ACHN (cell line): ENCODE data around the gene SLIT2.
A peak's percentile ranks its signal among the peaks of the same experiment; 100 is the strongest.

Source experiments
- DNase-seq: peaks from one replicate; pipeline ENCODE4 v3.0.0-alpha.2; 2015
- in situ Hi-C: cut with HindIII; loops from 2 replicates; pipeline ENCODE4 v1.10.0; 2017; ENCODE audit warnings: low sequenced_read_pairs, low pct_ligation_motif_present, low pct_unique_long_range_greater_than_20kb

The SLIT2 gene

DNA sequence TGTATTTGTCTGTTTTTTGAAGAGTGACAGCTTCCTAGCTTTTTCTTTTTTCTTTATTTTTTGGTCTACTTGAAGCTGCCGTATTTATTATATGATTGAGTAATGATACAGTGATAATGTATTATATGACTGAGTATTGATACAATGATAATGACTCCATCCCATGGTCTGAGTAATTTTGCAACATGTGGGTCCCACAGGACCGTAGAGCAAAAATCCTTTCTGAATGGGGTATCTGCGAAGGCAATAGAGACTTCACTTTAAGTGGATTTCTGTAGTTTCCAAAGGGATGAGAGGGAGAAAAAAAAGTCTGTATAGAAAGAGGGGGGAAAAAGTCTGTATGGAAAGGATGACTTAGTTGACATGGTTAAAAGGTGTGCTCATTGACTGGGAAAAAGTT is 41.0 kb downstream of the SLIT2 start:
- in situ Hi-C loops, result no loop called here

DNA sequence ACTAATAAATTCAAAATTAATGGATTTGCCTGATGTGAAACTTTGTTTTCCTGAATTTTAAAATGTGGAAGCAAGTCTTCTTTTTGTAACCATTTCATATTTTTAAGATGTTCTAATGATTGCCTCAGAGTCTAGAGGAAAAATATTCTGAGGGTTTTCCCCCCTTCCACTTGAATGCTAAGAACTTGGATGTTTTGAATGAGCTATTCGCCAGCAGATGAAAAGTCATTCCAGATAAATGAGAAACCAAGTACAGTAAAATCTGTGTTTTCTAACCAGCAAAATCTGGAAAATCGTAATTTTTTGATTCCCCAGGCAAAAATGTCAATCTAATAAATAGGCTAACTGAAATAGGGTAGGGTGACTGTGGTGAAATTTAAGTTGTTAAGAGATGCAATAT is 45.6 kb downstream of the SLIT2 start:
- no peak for DNase-seq
- in situ Hi-C loops, result no loop called here

More for the DNA sequence above, 41.0 kb downstream of the SLIT2 start:
- no peak for DNase-seq

DNA sequence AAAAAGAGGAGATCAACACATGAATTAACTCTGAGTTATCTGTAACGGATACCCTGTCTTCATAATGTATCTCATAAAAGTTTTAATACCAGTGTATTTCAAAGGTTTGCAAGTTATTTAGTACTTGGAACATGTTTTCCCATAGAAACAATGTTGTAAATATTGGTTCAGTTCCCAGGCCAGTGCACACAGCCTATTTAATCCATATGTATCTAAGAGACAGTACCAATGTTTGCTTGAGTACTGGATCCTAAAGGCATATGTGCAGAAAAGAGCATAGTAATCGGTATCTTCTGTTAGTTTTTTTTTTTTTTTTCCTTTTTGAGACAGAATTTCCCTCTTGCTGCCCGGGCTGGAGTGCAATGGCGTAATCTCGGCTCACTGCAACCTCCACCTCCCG is 46.1 kb downstream of the SLIT2 start:
- no peak for DNase-seq
- in situ Hi-C loops, result no loop called here

DNA sequence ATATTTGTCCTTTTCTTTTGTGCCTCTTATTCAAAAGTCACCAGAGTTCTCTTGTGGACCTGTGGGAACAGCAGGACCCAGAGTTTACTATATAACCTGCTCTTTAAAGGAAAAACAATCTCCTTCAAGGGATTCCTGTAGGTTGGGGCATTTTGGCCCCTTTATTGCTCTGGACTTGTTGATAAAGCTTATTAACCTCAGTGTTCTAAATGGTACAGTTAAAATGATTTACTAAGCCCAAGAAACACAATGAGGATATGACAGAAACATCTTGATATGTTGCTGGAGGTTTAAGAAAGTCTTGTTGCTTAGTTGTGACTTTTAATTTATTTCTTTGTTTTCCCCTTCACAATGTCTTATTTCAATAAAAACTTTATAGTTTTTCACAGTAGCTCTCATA is 46.8 kb downstream of the SLIT2 start:
- in situ Hi-C loops, result no loop called here
- no peak for DNase-seq

DNA sequence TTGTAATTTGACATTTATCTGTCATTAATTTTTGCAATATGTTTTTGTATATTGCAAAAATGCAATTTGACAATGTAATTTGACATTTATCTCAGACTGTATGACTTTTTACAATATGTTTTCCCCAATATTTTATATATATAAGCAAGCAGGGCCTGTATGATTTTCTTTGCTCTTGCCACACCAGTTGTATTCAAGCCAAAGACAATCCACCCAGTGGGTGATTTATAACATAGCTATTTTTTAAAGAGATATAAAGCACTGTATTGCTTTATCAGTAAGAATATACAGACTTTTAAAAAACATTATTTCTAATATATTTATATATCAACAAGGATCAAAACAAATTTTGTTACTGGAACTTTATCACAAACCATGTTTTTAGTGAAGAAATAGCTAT is 47.3 kb downstream of the SLIT2 start:
- in situ Hi-C loops, result no loop called here
- no peak for DNase-seq

DNA sequence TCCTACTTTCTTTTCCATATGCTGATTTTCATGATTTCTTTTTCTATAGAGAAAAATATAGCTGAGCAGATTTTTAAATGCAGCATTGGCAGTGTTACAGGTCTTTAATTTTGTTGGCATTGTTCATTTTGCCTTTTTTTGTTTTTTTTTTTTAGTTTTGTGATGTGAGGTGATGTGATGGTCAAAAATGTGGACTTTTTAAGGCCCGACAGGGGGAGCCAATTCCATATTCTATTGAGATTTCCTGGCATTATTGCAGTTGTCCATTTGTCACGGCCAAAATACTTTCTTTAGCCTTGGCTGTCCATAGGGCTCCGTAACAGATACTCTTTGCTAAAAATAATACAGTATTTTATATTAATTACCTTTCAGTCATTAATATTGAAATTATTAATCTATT is 47.8 kb downstream of the SLIT2 start:
- peak; percentile 56 for DNase-seq
- in situ Hi-C loops, result no loop called here

DNA sequence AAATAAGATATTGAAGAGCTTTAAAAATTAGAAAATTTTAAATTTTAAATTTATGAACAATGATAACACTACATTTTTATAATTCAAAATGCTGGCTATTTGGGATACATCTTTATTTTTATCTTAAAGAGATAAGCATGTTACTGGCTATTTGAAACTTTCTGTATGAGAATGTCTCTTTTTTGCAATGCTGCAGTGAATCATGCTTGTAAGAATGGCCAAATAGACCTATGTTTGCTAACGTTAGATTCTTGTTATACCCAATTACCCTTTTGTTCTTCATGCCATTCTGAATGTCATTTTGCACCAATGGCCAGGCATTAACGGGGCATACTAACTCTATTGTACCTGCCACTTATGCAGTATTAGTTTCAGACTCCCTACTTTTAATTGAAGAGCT is 49.5 kb downstream of the SLIT2 start:
- DNase-seq, result no peak
- in situ Hi-C loops, result no loop called here
